Endothelial cell of umbilical vein (primary cell): ENCODE results near the gene FBL.

ENCODE experiments used
- EZH2 ChIP-seq: IDR thresholded peaks from 2 replicates; pipeline ENCODE4 v1.6.1; 2012; ENCODE audit warnings: borderline replicate concordance, low read depth, mild to moderate bottlenecking, moderate library complexity, low read length, inconsistent platforms; ENCODE audit not compliant: severe bottlenecking
- MYC ChIP-seq: IDR thresholded peaks from one replicate; pipeline ENCODE4 v1.6.1; 2011; ENCODE audit warnings: mild to moderate bottlenecking, low read depth, low read length
- POLR2A ChIP-seq: IDR thresholded peaks from 2 replicates; pipeline ENCODE4 v1.6.1; 2012; ENCODE audit warnings: low read depth, mild to moderate bottlenecking, control low read depth, low read length
- POLR2AphosphoS5 ChIP-seq: IDR thresholded peaks from 2 replicates; pipeline ENCODE4 v1.6.1; 2012; ENCODE audit warnings: low read depth, mild to moderate bottlenecking, control low read depth, low read length, moderate library complexity; ENCODE audit not compliant: insufficient read depth
- TF ChIP-seq, protein P1 (sequence below), 2 donors: IDR thresholded peaks; 1 replicate in 1 of 2; 2 replicates in 1 of 2; pipeline ENCODE4 v1.5.1; 2011; ENCODE audit warnings: low read length in 2 of 2, mild to moderate bottlenecking in 2 of 2, moderate library complexity in 2 of 2, control low read depth in 1 of 2, inconsistent platforms in 1 of 2, low read depth in 1 of 2; ENCODE audit not compliant: insufficient read depth in 1 of 2; ENCODE audit errors: extremely low read depth in 1 of 2
- TF ChIP-seq, protein P2 (sequence below): IDR thresholded peaks from 2 replicates; pipeline ENCODE4 v1.6.1; 2011; ENCODE audit not compliant: insufficient read depth, insufficient read length

DNA sequence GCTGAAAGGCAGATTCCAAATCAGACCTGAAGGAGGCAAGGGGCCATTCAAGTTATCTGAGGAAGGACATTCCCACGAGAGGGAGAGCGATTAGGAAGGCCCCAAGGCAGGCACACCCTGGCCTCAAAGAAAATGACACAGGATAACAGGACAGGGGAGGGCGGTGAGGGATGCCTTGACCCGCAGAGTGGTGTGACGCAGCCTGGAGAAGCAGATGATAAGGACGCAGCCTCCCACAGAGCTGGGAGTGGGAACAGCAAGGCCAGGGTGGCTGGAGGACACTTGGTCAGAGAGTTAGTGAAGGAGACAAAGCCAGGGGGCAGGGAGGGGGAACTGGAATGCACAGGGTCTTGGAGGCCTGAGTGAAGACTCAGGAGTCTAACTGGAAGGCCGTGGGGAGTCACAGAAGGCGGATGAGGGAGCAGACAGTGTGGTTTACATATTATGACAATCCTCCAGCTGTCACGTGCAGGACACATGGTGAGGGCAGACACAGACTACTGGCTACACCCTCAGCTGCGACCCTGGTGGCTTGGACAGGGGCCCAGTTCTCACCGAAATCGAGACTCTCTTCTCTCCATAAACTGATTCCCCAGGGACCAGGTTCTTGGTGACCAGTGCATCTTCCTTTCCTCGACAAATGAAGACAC is 6.4 kb downstream of the FBL start:
- no peak for TF ChIP-seq POLR2A
- TF ChIP-seq, protein P1, sequence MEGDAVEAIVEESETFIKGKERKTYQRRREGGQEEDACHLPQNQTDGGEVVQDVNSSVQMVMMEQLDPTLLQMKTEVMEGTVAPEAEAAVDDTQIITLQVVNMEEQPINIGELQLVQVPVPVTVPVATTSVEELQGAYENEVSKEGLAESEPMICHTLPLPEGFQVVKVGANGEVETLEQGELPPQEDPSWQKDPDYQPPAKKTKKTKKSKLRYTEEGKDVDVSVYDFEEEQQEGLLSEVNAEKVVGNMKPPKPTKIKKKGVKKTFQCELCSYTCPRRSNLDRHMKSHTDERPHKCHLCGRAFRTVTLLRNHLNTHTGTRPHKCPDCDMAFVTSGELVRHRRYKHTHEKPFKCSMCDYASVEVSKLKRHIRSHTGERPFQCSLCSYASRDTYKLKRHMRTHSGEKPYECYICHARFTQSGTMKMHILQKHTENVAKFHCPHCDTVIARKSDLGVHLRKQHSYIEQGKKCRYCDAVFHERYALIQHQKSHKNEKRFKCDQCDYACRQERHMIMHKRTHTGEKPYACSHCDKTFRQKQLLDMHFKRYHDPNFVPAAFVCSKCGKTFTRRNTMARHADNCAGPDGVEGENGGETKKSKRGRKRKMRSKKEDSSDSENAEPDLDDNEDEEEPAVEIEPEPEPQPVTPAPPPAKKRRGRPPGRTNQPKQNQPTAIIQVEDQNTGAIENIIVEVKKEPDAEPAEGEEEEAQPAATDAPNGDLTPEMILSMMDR (IDR thresholded peaks at IDR 0.05; ENCODE audit: extremely low read depth in 1 of 2, insufficient read depth in 1 of 2, low read depth in 1 of 2, low read length in 2 of 2): no peak
- no peak for TF ChIP-seq EZH2
- TF ChIP-seq, protein P2, sequence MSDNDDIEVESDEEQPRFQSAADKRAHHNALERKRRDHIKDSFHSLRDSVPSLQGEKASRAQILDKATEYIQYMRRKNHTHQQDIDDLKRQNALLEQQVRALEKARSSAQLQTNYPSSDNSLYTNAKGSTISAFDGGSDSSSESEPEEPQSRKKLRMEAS: no peak
- no peak for TF ChIP-seq POLR2AphosphoS5
- no peak for TF ChIP-seq MYC
